AG04450 (cell line): ENCODE data around the gene SIM2. TPM values are rescaled to one million over a fixed set of nuclear protein-coding genes. Genes with fewer than 3 reads are reported as not detected.

Experiments
- CTCF ChIA-PET: fragments of 300-600, 350-600 bp; formaldehyde crosslinking; extraction: SDS; loops from one replicate; lab custom pipeline; 2022; ENCODE audit warnings: antibody characterized with exemption, inconsistent platforms; lab: Charles Lee
- POLR2A ChIA-PET: fragments of 350-600 bp; formaldehyde crosslinking; extraction: SDS; loops from one replicate; lab custom pipeline; 2021; ENCODE audit warnings: antibody characterized with exemption, inconsistent platforms; lab: Yijun Ruan, JAX
- DNase-seq: peaks from one replicate; pipeline ENCODE4 v3.0.0-alpha.2; 2011; ENCODE audit warnings: low read depth, low spot score
- H3K27ac ChIP-seq: one replicate; pipeline ENCODE4 v1.5.1; 2012; ENCODE audit warnings: low read depth, low read length, control low read depth
- H3K27me3 ChIP-seq: one replicate; pipeline ENCODE4 v1.6.0; 2012; ENCODE audit warnings: low read length; ENCODE audit not compliant: control insufficient read depth, insufficient read depth
- H3K4me3 ChIP-seq: 2 replicates; pipeline ENCODE4 v1.5.1; 2011; ENCODE audit warnings: mild to moderate bottlenecking, low read depth, low read length, control low read depth
- H3K9me3 ChIP-seq: 2 replicates; pipeline ENCODE4 v1.5.1; 2012; ENCODE audit warnings: low read length; ENCODE audit not compliant: control insufficient read depth, insufficient read depth
- polyA plus RNA-seq: library from polyadenylated mRNA; depleted of rRNA; stranded (reverse); fragments of >200 nt; gene quantifications from 2 replicates; pipeline ENCODE4 v1.2.3, GENCODE V29; 2011
- TF ChIP-seq, protein P1 (sequence below): IDR thresholded peaks from 2 replicates; pipeline ENCODE4 v1.5.1; 2011; ENCODE audit warnings: low read depth, low read length, control low read depth, inconsistent platforms

SIM2 gene
- polyA plus RNA-seq, 1 experiment = 0.46 TPM

DNA sequence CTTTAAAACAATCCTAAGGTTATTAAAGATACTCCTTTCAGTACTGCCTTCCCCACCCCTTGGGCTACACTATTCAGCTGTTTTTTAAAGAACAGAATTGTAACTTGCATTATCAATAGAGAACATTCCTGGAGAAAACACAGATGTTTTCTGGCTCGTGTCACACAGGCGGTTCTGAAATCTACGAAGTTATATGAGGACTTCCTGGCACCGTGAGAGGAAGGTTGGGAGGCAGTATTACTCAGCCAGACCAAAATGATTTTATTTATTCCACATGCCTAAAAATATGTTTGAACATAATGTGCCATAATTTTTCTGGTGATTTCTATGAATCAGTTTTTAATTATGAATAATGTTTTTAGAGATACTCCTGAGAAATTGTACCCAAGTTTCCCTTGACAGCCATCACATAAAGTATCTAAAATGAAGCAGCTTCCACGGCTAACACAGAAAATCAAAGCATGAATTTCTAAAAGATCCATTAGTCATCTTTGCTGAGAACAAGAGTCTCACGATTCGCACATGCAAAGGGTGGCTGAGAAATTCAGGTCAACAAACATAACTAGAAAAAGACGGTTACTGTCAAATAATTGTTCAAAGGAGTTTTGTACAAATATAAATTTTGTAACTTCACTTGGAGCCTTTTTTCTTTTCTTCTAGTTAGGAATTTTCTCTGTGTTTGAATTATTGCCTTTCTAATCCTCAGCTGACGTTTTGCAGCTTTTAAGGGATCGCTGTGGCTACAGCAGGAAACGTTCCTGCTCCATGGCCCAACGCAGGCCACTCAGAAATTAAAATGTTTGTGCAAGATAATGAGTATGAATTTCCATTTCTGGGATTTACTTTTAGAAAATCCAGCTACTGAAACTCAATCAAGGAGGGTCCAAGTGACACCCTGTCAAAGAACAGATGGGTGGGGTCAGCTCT lies 8.0 kb upstream of the SIM2 start:
- DNase-seq = no peak
- TF ChIP-seq, protein P1, sequence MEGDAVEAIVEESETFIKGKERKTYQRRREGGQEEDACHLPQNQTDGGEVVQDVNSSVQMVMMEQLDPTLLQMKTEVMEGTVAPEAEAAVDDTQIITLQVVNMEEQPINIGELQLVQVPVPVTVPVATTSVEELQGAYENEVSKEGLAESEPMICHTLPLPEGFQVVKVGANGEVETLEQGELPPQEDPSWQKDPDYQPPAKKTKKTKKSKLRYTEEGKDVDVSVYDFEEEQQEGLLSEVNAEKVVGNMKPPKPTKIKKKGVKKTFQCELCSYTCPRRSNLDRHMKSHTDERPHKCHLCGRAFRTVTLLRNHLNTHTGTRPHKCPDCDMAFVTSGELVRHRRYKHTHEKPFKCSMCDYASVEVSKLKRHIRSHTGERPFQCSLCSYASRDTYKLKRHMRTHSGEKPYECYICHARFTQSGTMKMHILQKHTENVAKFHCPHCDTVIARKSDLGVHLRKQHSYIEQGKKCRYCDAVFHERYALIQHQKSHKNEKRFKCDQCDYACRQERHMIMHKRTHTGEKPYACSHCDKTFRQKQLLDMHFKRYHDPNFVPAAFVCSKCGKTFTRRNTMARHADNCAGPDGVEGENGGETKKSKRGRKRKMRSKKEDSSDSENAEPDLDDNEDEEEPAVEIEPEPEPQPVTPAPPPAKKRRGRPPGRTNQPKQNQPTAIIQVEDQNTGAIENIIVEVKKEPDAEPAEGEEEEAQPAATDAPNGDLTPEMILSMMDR = no peak
- no peak overlapping the region for H3K27ac ChIP-seq
- peaks cover 21% of the 10 kb centered on the region for H3K9me3 ChIP-seq
- peaks cover 84% of the 10 kb centered on the region for H3K27me3 ChIP-seq
- CTCF ChIA-PET = interaction anchor here (0.6 kb wide), 1 partner anchor 389 kb away, joined by 3 read pairs; no protein-coding TSS in a partner anchor
- POLR2A ChIA-PET = no interaction called here
- no peak overlapping the region for H3K4me3 ChIP-seq

DNA sequence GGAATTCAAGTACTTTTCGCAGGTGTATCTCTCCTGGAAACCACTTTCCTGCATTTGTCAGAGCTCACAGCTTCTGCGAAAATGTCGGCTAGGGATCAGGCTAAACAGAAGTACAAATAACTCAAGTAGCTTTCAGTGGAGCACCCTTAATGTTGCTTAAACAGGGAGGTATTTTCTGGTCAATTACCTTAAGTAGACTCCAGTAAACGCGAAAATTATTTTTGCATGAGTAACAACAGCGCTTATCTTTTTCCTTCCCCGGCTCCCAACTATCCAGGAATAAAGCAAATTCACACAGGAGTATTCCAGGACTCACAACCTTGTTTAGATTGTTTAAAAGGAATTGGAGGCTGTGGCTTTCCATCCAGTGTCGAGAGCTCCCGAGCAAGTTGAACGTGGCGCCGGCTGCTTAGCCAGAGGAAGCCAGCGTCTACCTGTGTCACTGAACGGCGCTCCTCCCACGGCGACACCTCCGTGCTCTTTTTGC lies 7.3 kb upstream of the SIM2 start:
- H3K4me3 ChIP-seq = no peak overlapping the region
- TF ChIP-seq, protein P1 = no peak
- peaks cover 91% of the 10 kb centered on the region for H3K27me3 ChIP-seq
- H3K9me3 ChIP-seq = peaks cover 28% of the 10 kb centered on the region
- POLR2A ChIA-PET = no interaction called here
- H3K27ac ChIP-seq = no peak overlapping the region
- no peak for DNase-seq
- CTCF ChIA-PET = interaction anchor here (0.6 kb wide), 1 partner anchor 388 kb away, joined by 3 read pairs; no protein-coding TSS in a partner anchor

DNA sequence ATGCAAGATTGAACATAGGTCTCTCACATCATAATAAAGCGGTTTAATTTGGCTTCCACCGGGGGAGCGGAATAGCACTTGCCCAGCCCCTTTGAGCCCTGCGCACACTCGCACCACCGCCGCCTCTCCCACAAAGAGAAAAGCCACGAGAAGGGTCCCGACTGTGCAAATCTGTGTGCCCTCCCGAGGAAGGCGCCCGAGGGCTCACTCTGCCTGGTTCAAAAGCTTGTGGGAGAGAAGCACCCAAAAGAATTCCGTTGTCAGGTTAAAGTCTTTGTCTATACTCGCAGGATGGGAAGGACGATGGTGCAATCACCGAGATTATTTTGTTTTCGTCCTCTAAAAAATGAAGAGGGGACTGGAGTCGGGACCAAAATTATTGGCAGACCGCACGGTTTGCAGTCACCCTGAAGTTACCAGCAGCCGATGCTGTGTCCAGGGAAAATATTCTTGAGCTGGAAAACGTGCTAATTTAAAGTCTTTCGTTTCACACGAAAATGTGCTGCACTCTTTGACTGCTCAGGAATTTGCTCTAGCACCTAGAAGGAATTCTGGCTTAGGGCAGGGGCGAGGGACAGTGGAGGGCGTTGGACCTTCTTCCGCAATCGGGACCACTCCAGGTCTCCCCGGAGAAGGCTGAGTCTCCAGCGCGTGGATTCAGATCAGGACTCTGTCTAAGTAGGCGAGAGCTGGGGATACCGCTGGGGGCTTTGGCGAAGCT lies 6.6 kb upstream of the SIM2 start:
- Histone ChIP-seq H3K4me3 (no peak overlapping the region), H3K27ac (no peak overlapping the region), H3K27me3 (peaks cover 97% of the 10 kb centered on the region), H3K9me3 (peaks cover 32% of the 10 kb centered on the region)
- CTCF ChIA-PET = interaction anchor here (0.6 kb wide), 1 partner anchor 22 kb away, joined by 4 read pairs; no protein-coding TSS in a partner anchor
- POLR2A ChIA-PET = no interaction called here
- DNase-seq = no peak
- TF ChIP-seq, protein P1 = no peak

DNA sequence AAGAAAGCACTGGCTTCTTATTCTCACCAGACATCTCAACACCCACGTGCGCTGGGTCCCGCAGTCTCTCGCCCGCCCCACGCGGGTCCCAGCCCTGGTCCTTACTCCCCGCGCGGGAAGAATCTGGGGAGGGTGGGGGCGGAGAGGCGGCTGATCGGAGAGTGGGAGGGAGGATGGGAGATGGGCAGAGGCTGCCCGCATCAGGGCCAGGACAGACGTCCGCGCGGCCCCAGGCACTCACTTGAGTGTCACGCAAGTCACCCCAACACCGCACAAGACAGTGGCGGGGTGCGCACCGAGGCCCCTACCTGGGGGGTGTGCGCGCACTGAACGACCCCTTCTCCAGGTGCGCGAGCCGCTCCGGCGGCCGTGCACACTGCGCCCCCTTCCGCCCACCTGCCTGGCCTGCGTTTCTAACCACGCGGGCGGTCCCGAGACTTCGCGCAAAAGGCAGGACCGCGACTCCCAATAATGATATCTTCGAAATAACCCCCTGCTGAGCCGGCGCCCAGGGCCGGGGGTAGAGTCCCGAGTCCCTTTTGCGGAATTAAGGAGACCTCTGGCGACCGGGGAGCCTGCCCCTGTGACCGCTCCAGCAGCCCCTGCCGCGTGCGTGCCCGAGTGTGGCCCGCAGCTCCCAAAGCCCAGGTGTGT lies 6.0 kb upstream of the SIM2 start:
- Histone ChIP-seq H3K27ac (no peak overlapping the region), H3K4me3 (no peak overlapping the region), H3K9me3 (peaks cover 32% of the 10 kb centered on the region), H3K27me3 (peaks cover 97% of the 10 kb centered on the region)
- ChIA-PET CTCF (interaction anchor here (0.6 kb wide), 1 partner anchor 23 kb away, joined by 4 read pairs; no protein-coding TSS in a partner anchor), POLR2A (no interaction called here)
- no peak for DNase-seq
- TF ChIP-seq, protein P1 = peak; percentile 18; the same call in 1 of the 2 replicates
